HG03103 (cell line): ENCODE measurements around the gene PPP6R1.

Source experiments
- ATAC-seq: cut with Tn5 transposase; IDR thresholded peaks from one replicate; pipeline ENCODE4 v1.9.1; 2021; ENCODE audit warnings: low read depth; ENCODE audit not compliant: unreplicated experiment

Gene PPP6R1

GRCh38 chr19:55261671-55262126, 2.9 kb upstream of the PPP6R1 start:
- ATAC-seq: no peak

DNA sequence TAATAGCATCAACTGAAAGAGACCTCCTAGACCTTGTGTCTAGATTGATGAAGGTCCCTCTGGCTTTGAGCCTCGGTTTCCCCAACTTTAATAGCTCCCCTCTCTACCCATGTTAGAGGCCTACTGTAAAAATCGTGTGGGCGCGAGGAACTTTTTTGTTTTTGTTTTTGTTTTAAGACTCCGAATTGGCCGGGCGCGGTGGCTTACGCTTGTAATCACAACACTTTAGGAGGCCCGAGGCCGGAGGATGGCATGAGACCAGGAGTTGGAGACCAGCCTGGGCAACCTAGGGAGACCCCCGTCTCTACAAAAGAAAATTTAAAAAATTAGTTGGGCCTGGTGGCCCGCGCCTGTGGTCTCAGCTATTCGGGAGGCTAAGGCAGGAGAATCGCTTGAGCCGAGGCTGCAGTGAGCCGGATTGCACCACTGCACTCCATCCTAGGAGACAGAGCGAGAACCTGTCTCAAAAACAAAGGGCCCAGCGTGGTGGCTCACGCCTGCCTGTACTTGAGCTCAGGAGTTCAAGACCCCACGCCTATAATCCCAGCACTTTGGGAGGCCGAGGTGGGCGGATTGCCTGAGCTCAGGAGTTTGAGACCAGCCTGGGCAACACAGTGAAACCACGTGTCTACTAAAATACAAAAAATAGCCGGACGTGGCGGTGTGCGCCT, 858 bp upstream of the PPP6R1 start:
- no peak for ATAC-seq

GRCh38 chr19:55258476-55258827, 365 bp downstream of the PPP6R1 start:
- peak; percentile 2 for ATAC-seq

DNA sequence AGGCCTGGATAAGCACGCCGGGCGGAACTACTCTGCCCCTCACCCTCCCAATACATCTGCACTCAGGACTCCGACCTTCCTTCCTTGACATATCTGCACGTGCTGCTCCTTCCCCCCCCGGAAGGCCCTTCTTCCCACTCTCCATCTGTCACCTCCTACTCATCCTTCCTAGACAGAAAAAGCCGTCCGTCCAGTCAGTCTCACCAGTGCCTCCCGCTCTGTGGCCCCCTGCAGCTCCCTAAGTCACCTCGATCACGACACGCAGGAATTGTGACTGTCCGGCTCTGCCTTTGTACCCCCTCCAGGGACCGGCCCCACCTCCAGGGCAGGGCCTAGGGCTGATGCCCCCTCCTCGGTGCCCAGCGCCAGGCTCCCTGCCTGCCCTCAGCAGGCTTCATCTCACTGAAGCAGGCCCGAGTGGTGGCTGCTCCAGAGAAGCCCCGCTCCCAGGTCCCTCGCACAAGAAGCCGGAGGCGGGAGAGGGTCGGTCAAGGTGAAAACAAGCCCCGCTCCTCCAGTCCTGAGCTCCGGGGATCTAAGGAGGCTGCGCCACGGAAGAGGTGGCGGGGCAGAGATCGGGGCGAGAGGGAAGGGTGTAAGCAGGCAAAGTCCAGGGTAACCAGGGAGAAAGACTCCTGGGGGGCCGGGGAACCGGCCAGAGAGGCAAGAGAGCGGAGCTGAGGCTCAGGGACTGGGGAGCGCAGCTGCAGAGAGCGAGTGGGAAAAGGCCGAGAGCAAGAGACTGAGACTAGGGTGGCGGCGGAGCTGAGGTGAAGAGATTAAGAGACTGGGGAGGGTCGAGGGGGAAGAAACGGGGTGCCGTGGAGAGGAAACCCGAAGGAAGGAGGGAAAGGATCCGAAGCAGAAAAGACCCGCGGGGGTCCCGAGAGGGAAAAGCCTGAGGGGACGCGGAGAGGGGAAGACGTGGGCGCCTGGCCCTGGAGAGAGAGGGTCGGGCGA, 1.1 kb downstream of the PPP6R1 start:
- no peak for ATAC-seq

DNA sequence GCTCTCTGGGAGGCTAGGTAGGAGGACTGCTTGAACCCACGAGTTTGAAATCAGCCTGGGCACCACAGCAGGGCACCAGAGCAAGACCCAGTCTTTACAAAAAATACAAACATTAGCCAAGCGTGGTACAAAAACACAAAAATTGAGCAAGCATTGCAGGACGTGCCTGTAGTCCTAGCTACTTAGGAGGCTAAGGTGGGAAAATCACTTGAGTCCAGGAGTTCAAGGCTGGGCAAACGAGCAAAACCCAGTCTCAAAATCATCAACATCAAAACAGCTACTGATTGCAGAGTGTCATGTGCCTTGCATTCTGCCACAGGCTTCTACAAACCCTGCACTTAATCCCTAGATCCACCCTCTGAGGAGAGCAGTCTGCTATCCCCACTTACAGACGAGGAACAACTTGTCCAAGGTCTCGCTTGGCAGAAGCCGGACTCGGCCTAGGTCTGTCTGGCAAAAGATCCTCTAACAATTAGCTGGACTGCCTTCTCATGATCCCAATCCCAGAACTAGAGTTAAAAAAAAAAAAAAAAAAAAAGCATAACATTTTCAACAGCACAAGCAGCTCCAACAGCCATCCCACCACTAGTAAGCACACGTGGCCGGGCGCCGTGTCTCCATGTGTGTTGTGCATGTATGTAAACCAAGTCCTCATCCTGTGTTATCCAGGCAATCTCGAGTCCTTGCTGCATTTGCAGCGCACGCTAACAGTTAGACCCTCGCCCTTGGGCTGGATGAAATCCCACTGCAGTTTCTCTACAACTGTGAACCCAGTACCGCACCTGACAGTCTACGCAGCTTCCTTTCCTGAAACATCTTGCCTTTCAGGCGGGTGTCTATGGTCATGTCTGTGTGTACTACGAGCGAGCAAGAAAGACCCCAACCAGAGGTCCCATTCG, 2.0 kb downstream of the PPP6R1 start:
- no peak for ATAC-seq

- ATAC-seq: no peak
Observed at GRCh38 chr19:55255618-55256423, 3.0 kb downstream of the PPP6R1 start.

GRCh38 chr19:55254625-55254977, 4.2 kb downstream of the PPP6R1 start:
- ATAC-seq: no peak

GRCh38 chr19:55253842-55254624, 4.8 kb downstream of the PPP6R1 start:
- no peak for ATAC-seq

DNA sequence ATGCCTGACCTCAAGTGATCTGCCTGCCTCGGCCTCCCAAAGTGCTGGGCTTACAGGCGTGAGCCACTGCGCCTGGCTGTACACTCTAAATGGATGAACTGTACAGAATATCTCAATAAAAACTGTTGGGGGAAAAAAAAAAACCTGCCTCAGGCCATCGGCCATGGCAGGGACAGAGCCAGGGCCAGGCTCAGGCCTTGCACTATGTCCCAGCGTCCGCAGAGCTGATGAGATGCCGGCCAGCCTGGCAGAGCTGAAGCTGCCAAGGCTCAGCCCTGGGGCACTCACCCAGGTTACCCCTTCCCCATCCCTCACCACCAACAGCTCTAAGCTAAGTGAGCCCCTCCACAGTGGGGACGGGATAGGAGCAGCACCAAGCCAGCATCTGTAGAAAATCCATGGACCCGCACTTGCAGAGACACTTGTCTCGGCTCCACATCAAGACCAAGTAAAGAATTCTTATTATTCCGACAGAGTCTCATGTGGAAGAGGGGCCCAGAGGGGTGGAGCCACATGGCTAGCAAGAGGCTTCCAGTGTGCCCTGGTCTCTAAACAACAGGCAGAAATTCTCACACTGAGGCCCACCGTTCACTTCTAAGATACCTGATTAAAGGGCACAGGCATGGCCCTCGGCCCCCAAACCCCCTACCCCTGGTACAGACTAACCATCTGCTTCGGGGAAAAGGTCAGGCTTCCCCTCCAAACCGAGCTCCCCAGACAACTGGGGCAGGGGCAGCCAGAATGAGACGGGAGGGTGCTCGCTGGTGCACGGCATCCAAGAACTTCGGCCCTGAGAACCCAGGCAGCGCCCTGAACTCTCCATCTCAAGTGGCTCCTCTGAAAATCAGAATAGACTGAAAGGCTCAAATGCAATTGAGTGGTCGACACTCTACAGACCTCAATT, 5.8 kb downstream of the PPP6R1 start:
- no peak for ATAC-seq

GRCh38 chr19:55251341-55252081, 7.3 kb downstream of the PPP6R1 start:
- ATAC-seq: no peak

DNA sequence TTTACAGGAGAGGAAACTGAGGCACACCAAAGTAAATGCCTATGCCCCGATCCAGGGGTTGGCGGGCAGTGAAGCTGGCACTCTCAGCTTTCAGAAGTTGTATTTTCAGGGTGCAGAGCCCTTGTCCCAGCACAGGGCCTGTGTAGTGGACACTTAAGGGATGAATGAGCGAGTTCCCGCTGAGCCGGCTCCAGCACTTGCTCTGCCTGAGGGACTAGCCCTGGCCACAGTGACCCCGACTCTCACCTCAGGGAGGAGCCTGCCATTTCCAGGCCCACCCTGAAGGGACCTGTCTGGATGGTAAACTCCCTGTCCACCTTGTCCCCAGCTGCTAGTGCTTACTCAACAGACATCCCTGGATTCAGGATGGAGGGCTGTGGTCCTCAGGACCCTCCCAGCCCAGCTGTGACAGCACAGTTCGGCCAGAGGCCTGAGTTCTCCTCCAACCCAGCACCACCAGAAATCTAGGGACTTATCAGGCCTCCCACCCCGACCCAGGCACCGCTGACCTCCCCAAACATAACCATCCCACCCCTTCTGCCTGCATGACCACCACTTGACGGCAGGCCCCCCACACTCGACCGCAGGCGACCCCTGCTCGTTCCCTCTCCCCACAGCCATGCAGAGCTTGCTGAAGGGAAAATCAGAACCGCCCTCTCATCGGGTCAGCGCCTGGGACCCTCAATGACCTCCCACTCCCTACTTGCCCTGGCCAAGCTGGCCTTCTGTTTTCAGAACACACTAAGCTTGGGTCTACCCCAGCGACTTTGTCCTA, 8.4 kb downstream of the PPP6R1 start:
- no peak for ATAC-seq

DNA sequence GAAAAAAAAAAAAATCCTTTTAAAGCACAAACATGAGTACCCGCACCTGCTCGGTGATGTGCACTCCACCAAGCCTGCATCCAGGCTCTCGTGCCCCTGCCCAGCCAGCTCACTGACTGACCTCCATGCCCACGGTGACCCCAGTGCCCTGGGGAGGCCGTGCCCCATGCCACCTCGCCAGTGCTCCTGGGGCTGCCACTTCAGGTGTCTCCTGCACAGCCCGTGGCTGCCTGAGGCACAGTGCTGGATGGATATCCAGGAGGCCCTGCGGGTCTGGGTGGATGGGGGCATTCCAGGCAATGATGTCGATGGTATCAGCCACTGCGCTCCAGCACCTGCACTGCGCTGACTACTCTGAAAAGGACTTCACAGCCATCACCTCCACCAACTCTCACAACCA, 9.0 kb downstream of the PPP6R1 start:
- no peak for ATAC-seq

- ATAC-seq: no peak
Observed at GRCh38 chr19:55248704-55249103, 10.1 kb downstream of the PPP6R1 start.

GRCh38 chr19:55248166-55248675, 10.6 kb downstream of the PPP6R1 start:
- no peak for ATAC-seq

DNA sequence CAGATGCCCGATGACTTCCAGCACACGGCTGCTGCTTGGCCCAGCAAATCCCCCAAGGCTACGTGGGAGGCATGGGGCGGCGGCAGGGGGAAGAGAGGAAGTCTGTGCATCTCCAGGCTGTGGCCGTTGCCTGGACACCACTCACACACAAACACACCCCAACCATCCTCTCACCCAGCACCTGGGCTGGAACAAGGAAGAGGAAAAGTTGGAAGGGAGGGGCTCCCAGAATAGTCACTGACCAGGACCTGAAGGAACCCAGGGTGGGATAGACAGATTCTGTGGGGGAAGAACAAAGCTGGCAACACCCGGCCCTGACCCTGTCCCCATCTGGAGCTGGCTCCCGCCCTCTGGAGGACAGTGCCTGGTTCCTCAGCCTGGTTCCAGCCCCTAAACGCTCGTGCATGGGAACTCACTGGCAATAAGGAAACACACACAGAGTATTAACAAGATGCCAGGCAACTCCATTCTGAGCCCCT, 11.2 kb downstream of the PPP6R1 start:
- ATAC-seq: no peak
